ENCODE data around the gene ZNF318. TPM values are rescaled to one million over a fixed set of nuclear protein-coding genes. Genes with fewer than 3 reads are reported as not detected.

Gene ZNF318
- 123 and 126 TPM in 2 replicates for total RNA-seq (2013; cell fraction: nucleolus; rRNA removed)
- total RNA-seq (2014; rRNA removed) (15.1 and 16.1 TPM in 2 replicates), total RNA-seq (2014; rRNA removed; fragmentation: Illumina TruSeq; extraction: Trizol) (12.3 and 13.0 TPM in 2 replicates), total RNA-seq (2021) (27.9 and 29.3 TPM in 2 replicates), polyA plus RNA-seq (2011; rRNA removed) (79.8 and 83.9 TPM in 2 replicates), polyA plus RNA-seq (2014; fragmentation: Illumina TruSeq; extraction: Trizol) (23.8 and 28.7 TPM in 2 replicates), polyA plus RNA-seq (2014; fragmentation: Nextera tagmentation; extraction: Ambion mirVana) (1 to 10 TPM; 4.8 to 6.3 TPM), polyA plus RNA-seq (2014; rRNA removed) (16.1 and 16.6 TPM in 2 replicates), polyA plus RNA-seq (2016; fragmentation: Nextera tagmentation; extraction: Ambion mirVana) (10 to 100 TPM in 1 of 2 experiments, 1 to 10 TPM in 1; 3.4 to 11.1 TPM), polyA minus RNA-seq (2011; rRNA and poly(A)+ RNA removed) (153 and 156 TPM in 2 replicates), Bru-seq, nascent RNA (percentile 93 among the genes with signal in this experiment), BruChase-seq, experiment 1, labeled RNA remaining after a 6-hour chase (percentile 93 among the genes with signal in this experiment), BruChase-seq, experiment 2, labeled RNA remaining after a 2-hour chase (percentile 94 among the genes with signal in this experiment)
- polyA plus RNA-seq (2011; ENCODE audit: low read depth): 41.6 TPM
- 63.6 and 73.5 TPM in 2 replicates for polyA plus RNA-seq (2011; cell fraction: cytosol; rRNA removed)
- 134 and 192 TPM in 2 replicates for polyA plus RNA-seq (2011; cell fraction: nucleus; rRNA removed)
- 45.1 and 74.2 TPM in 2 replicates for polyA plus RNA-seq (2012)
- polyA minus RNA-seq (2011; cell fraction: cytosol; rRNA and poly(A)+ RNA removed): 48.2 and 52.8 TPM in 2 replicates
- 82.8 and 88.9 TPM in 2 replicates for polyA minus RNA-seq (2011; cell fraction: nucleus; rRNA and poly(A)+ RNA removed)
- long read RNA-seq, experiment 1, partial matches to known transcripts: 8 of 20 reads
- long read RNA-seq, experiment 1, other reads (novel, unspliced or antisense): 12 of 20 reads
- long read RNA-seq, experiment 2, partial matches to known transcripts: 6 of 98 reads
- long read RNA-seq, experiment 2, other reads (novel, unspliced or antisense): 92 of 98 reads

- H3K4me1 ChIP-seq (ENCODE audit: control insufficient read depth, insufficient read depth, low read length): peaks cover 26% of the 10 kb centered on the region
- ATAC-seq (peak; percentile 83), FAIRE-seq (no peak), DNase-seq (ENCODE audit: low read depth, low spot score) (peak; percentile 82)
- intact Hi-C loops (cut with micrococcal nuclease; ENCODE audit: unreplicated experiment): loop anchor here (1.0 kb wide), 1 partner anchor 14 kb away; no protein-coding TSS in a partner anchor
- POLR2A ChIA-PET: interaction anchor here (1.0 to 10.3 kb wide), 15 partner anchors 9 to 440 kb away, joined by 3 to 218 read pairs (median 5); partner anchors contain the start of gene CNPY3
- H3K4me3 ChIP-seq: peak within 1 kb of the TSS; percentile 84
- in situ Hi-C loops (cut with MboI): no loop called here
- no peaks in the 10 kb centered on the region for H3K27me3 ChIP-seq (replicated peaks in 1 of 2; ENCODE audit: control insufficient read depth in 2 of 2, insufficient read depth in 2 of 2, low read length in 1 of 2)
- H3K9ac ChIP-seq (ENCODE audit: control insufficient read depth, insufficient read depth, low read length): peak within 1 kb of the TSS; percentile 93
- H3K9me3 ChIP-seq (replicated peaks; ENCODE audit: control insufficient read depth, insufficient read depth, low read length): no peaks in the 10 kb centered on the region
- H4K20me1 ChIP-seq (ENCODE audit: control insufficient read depth, insufficient read depth): no peaks in the 10 kb centered on the region
- BruUV-seq (replicated peaks): no TSS peak
- H2AFZ ChIP-seq (ENCODE audit: control insufficient read depth, low read depth, low read length): peak within 1 kb of the TSS; percentile 53
- peaks cover 0 to 11% of the 10 kb centered on the region in 2 experiments; a peak in 1 of 4 replicates for H3K36me3 ChIP-seq (ENCODE audit: control insufficient read depth in 2 of 2, insufficient read depth in 2 of 2, low read length in 1 of 2)
- peaks cover 49% of the 10 kb centered on the region for H3K79me2 ChIP-seq (ENCODE audit: control insufficient read depth, insufficient read depth, low read length)
- H3K27ac ChIP-seq (ENCODE audit: control insufficient read depth, insufficient read depth): peak within 1 kb of the TSS; percentile 89
- RAD21 ChIA-PET (ENCODE audit: unreplicated experiment): interaction anchor here (0.7 to 16.8 kb wide), 12 partner anchors 8 to 187 kb away, joined by 3 to 311 read pairs (median 5); partner anchors contain the start of genes CRIP3 and CUL9
- SMC1A ChIA-PET (ENCODE audit: uncharacterized antibody, unreplicated experiment): interaction anchor here (0.7 to 18.8 kb wide), 3 partner anchors 8 to 31 kb away, joined by 3 to 616 read pairs (median 33); no protein-coding TSS in a partner anchor
- peak within 1 kb of the TSS; percentile 83 for H3K4me2 ChIP-seq (ENCODE audit: control insufficient read depth, insufficient read depth)
- CTCF ChIA-PET: interaction anchor here (0.6 to 5.6 kb wide), 9 partner anchors 8 to 349 kb away, joined by 3 to 68 read pairs (median 4); no protein-coding TSS in a partner anchor
- WGBS (ENCODE audit: insufficient coverage, insufficient replicate concordance, low lambda C conversion rate, missing lambda C conversion rate): 2% methylated on average over 80 of the region's 104 CpGs
- TF ChIP-seq MAX (IDR thresholded peaks at IDR 0.05; ENCODE audit: low read depth, low read length) (peak; percentile 95), SMAD5 (IDR thresholded peaks at IDR 0.05; ENCODE audit: low read depth) (peak; percentile 46; the same call in 1 of the 2 replicates), BACH1 (IDR thresholded peaks at IDR 0.05; ENCODE audit: borderline replicate concordance) (no peak; the same call in none of the 2 replicates), ETV6 (conservative IDR thresholded peaks at IDR 0.05 in 1 of 2, IDR thresholded peaks at IDR 0.05 in 1 of 2; ENCODE audit: borderline replicate concordance in 1 of 2, low read depth in 1 of 2) (peak in 1 of 2 experiments; percentile 38; a peak in 1 of 4 replicates), YY1 (IDR thresholded peaks at IDR 0.05; ENCODE audit: low read depth, low read length) (peak; percentile 96), ZSCAN29 (IDR thresholded peaks at IDR 0.05) (peak; percentile 43; the same call in 1 of the 2 replicates), MEF2B (IDR thresholded peaks at IDR 0.05; ENCODE audit: partially characterized antibody, poor library complexity, severe bottlenecking) (peak; percentile 32), POLR2A (IDR thresholded peaks at IDR 0.05; ENCODE audit: low read depth, low read length) (peak; percentile 82), TCF7 (IDR thresholded peaks at IDR 0.05; ENCODE audit: borderline replicate concordance) (no peak), RUNX3 (IDR thresholded peaks at IDR 0.05; ENCODE audit: low read length) (peak; percentile 72), RB1 (IDR thresholded peaks at IDR 0.05; ENCODE audit: borderline replicate concordance) (peak; percentile 29; the same call in 1 of the 2 replicates), LARP7 (IDR thresholded peaks at IDR 0.05) (peak; percentile 94), RAD51 (IDR thresholded peaks at IDR 0.05) (peak; percentile 94), BHLHE40 (IDR thresholded peaks at IDR 0.05; ENCODE audit: borderline replicate concordance in 1 of 2, low read depth in 2 of 2, low read length in 1 of 2) (peak; percentile 87 to 93), SMARCA5 (IDR thresholded peaks at IDR 0.05) (peak; percentile 84), CBFB (IDR thresholded peaks at IDR 0.05; ENCODE audit: low read depth) (no peak), NR2F1 (conservative IDR thresholded peaks at IDR 0.05) (peak; percentile 82)
These were observed at the start of gene ZNF318 for GRCh38 chr6:43369174-43370002. Gene ZNF318 (minus strand): TSS chr6:43369647. CDS start chr6:43369365, 282 bp downstream.
